Vagina (tissue), 2 donors: ENCODE measurements around the gene TANGO2.

Experiments
- CTCF ChIP-seq, 3 experiments: fragments of 450-650 bp in 2 of 3; fragments of 200-600 bp in 1 of 3; sonication (generic) in 1 of 3; IDR thresholded peaks; one replicate each; pipeline ENCODE4 v1.5.1; 2017 to 2019; ENCODE audit warnings: antibody characterized with exemption in 3 of 3, mild to moderate bottlenecking in 2 of 3, moderate library complexity in 2 of 3
- POLR2A ChIP-seq, 2 donors: fragments of 450-650 bp; IDR thresholded peaks; one replicate each; pipeline ENCODE4 v1.6.1; 2017; ENCODE audit warnings: antibody characterized with exemption in 2 of 2, mild to moderate bottlenecking in 2 of 2, moderate library complexity in 2 of 2

- TF ChIP-seq CTCF (IDR thresholded peaks at IDR 0.05) (no peak), POLR2A (IDR thresholded peaks at IDR 0.05) (no peak)
Observed at GRCh38 chr22:19976671-19977070, 44.2 kb upstream of the TANGO2 start.
